IgD-negative memory B cell (primary cell): Measurements from ENCODE around the gene CTRB1. TPM values are rescaled to one million over a fixed set of nuclear protein-coding genes. Genes with fewer than 3 reads are reported as not detected.
"Not testable (repeated sequence)": the region's sequence is repeated elsewhere in the genome, so short reads cannot be mapped to it uniquely, and the experiment has no call there.

Experiments
- H3K27ac Mint-ChIP-seq, 3 donors: one replicate each; pipeline ENCODE4 v1.8.0; 2020 to 2022; ENCODE audit warnings: mild to moderate bottlenecking in 3 of 3, mixed read lengths in 3 of 3, moderate library complexity in 1 of 3
- H3K27me3 Mint-ChIP-seq: one replicate; pipeline ENCODE4 v1.8.0; 2021; ENCODE audit warnings: mixed read lengths
- H3K36me3 Mint-ChIP-seq: one replicate; pipeline ENCODE4 v1.8.0; 2020; ENCODE audit warnings: mild to moderate bottlenecking, mixed read lengths
- H3K4me1 Mint-ChIP-seq, 3 donors: one replicate each; pipeline ENCODE4 v1.8.0; 2020 to 2022; ENCODE audit warnings: mixed read lengths in 3 of 3, mild to moderate bottlenecking in 1 of 3
- H3K4me3 Mint-ChIP-seq, 4 donors: one replicate each; pipeline ENCODE4 v1.8.0; 2020 to 2022; ENCODE audit warnings: mild to moderate bottlenecking in 4 of 4, mixed read lengths in 4 of 4, moderate library complexity in 3 of 4
- H3K9me3 Mint-ChIP-seq, 3 donors: one replicate each; pipeline ENCODE4 v1.8.0; 2020 to 2021; ENCODE audit warnings: mixed read lengths in 3 of 3, mild to moderate bottlenecking in 1 of 3
- polyA plus RNA-seq: library from polyadenylated mRNA; unstranded; fragments of 300-500 nt; fragmentation: Illumina TruSeq; gene quantifications from one replicate; pipeline ENCODE4 v1.2.3, GENCODE V29; 2021

Gene CTRB1
- polyA plus RNA-seq, 1 donor from 2014 or later = not detected

DNA sequence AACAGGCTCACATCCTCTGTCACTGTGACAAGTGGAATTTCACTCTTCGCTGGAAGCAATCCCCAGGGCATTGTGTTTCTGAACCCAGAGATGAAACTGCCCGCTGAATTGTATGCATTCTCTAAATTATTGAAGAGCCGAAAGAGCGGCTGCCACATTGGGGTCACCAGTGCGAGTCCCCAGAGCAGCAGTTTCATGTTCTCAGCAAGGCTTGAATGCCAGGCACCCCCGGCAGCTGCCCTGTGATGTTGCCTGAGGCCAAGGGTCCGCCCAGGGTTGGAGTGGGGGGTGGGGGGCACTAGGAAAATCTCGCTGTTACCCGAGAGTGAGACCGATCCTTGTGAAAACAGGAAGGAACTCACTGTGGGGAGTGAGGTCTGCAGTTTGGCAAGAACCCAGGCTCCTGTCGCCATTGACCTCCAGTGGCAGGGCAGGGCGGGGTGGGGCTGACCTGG lies 53.3 kb downstream of the CTRB1 start:
- H3K4me1 Mint-ChIP-seq = peaks cover 0 to 2% (median 0%) of the 10 kb centered on the region in 3 donors
- no peak overlapping the region for H3K4me3 Mint-ChIP-seq
- peaks cover 2% of the 10 kb centered on the region for H3K36me3 Mint-ChIP-seq
- peak overlapping the region in 1 of 3 donors; percentile 80 for H3K27ac Mint-ChIP-seq
- H3K9me3 Mint-ChIP-seq = no peaks in the 10 kb centered on the region
- H3K27me3 Mint-ChIP-seq = peaks cover 15% of the 10 kb centered on the region

GRCh38 chr16:75272629-75273028 lies 53.8 kb downstream of the CTRB1 start:
- H3K27ac Mint-ChIP-seq = peak overlapping the region in 1 of 3 donors; percentile 80
- H3K36me3 Mint-ChIP-seq, H3K4me1 Mint-ChIP-seq, H3K9me3 Mint-ChIP-seq: not testable (repeated sequence)
- peaks cover 14% of the 10 kb centered on the region for H3K27me3 Mint-ChIP-seq
- peak overlapping the region in 1 of 4 donors; percentile 27 for H3K4me3 Mint-ChIP-seq

- H3K27ac Mint-ChIP-seq = no peak overlapping the region
- H3K9me3 Mint-ChIP-seq = no peaks in the 10 kb centered on the region
- H3K36me3 Mint-ChIP-seq = peaks cover 2% of the 10 kb centered on the region
- H3K4me3 Mint-ChIP-seq = peak overlapping the region in 1 of 4 donors; percentile 25
- peaks cover 11% of the 10 kb centered on the region for H3K27me3 Mint-ChIP-seq
- H3K4me1 Mint-ChIP-seq = peaks cover 0 to 2% (median 0%) of the 10 kb centered on the region in 3 donors
Measured at GRCh38 chr16:75273054-75273925, 54.5 kb downstream of the CTRB1 start.

Other genes with a start within 250 kb of the CTRB1 start
- 9.2 TPM for gene WDR59, start 233.9 kb upstream of the CTRB1 start, polyA plus RNA-seq
- gene ZNRF1, start 220.0 kb upstream of the CTRB1 start, polyA plus RNA-seq = not detected
- gene LDHD, start 102.2 kb upstream of the CTRB1 start, polyA plus RNA-seq = not detected
- 12.9 TPM for gene ZFP1, start 70.5 kb upstream of the CTRB1 start, polyA plus RNA-seq
- not detected for gene CTRB2, start 11.8 kb upstream of the CTRB1 start, polyA plus RNA-seq
- gene BCAR1, start 32.6 kb downstream of the CTRB1 start, polyA plus RNA-seq = not detected
- gene CFDP1, start 214.5 kb downstream of the CTRB1 start, polyA plus RNA-seq = 31.5 TPM
- gene TMEM170A, start 245.7 kb downstream of the CTRB1 start, polyA plus RNA-seq = 51.5 TPM